Fibroblast of lung (primary cell): ENCODE measurements around the gene KMT2A. TPM values are rescaled to one million over a fixed set of nuclear protein-coding genes. Genes with fewer than 3 reads are reported as not detected.

Source experiments
- DNase-seq, 2 donors: peaks; one replicate each; pipeline versions ENCODE4 v3.0.0 to v3.0.0-alpha.2; 2010; ENCODE audit warnings: low read depth in 2 of 2
- H2AFZ ChIP-seq: 2 replicates; pipeline ENCODE4 v1.5.1; 2012; ENCODE audit warnings: low read length, control low read depth, inconsistent platforms
- H3K27ac ChIP-seq: 2 replicates; pipeline ENCODE4 v1.5.1; 2011; ENCODE audit warnings: low read length, control low read depth; ENCODE audit not compliant: insufficient read depth
- H3K27me3 ChIP-seq: 2 replicates; pipeline ENCODE4 v1.5.1; 2011; ENCODE audit warnings: mild to moderate bottlenecking, low read length; ENCODE audit not compliant: control insufficient read depth, insufficient read depth
- H3K36me3 ChIP-seq: 2 replicates; pipeline ENCODE4 v1.5.1; 2011; ENCODE audit warnings: low read length; ENCODE audit not compliant: control insufficient read depth, insufficient read depth
- H3K4me1 ChIP-seq: 2 replicates; pipeline ENCODE4 v1.5.1; 2011; ENCODE audit warnings: low read length; ENCODE audit not compliant: control insufficient read depth, insufficient read depth; ENCODE audit errors: extremely low read depth
- H3K4me2 ChIP-seq: 2 replicates; pipeline ENCODE4 v1.5.1; 2011; ENCODE audit warnings: low read length, control low read depth; ENCODE audit not compliant: insufficient read depth; ENCODE audit errors: extremely low read depth
- H3K4me3 ChIP-seq, 4 experiments: fragments of 200-600 bp in 1 of 4; sonication (generic) in 1 of 4; replicated peaks in 1 of 4; 2 replicates each; pipeline ENCODE4 v1.5.1; 2011 to 2016; ENCODE audit warnings: low read length in 4 of 4, low read depth in 3 of 4, mild to moderate bottlenecking in 3 of 4, control low read depth in 2 of 4, inconsistent platforms in 1 of 4, mixed read lengths in 1 of 4; ENCODE audit not compliant: insufficient read depth in 1 of 4; ENCODE audit errors: control extremely low read depth in 1 of 4
- H3K79me2 ChIP-seq: 2 replicates; pipeline ENCODE4 v1.5.1; 2012; ENCODE audit warnings: mild to moderate bottlenecking, low read length, inconsistent platforms; ENCODE audit not compliant: control insufficient read depth, insufficient read depth
- H3K9ac ChIP-seq: 2 replicates; pipeline ENCODE4 v1.5.1; 2011; ENCODE audit warnings: mild to moderate bottlenecking, low read length, control low read depth; ENCODE audit not compliant: insufficient read depth
- H3K9me3 ChIP-seq: 2 replicates; pipeline ENCODE4 v1.5.1; 2012; ENCODE audit warnings: low read depth, low read length; ENCODE audit not compliant: control insufficient read depth, insufficient read depth
- H4K20me1 ChIP-seq: 2 replicates; pipeline ENCODE4 v1.5.1; 2011; ENCODE audit warnings: low read length; ENCODE audit not compliant: control insufficient read depth, insufficient read depth; ENCODE audit errors: extremely low read depth
- EZH2 ChIP-seq: IDR thresholded peaks from 2 replicates; pipeline ENCODE4 v1.5.1; 2012; ENCODE audit warnings: low read length, control low read depth, mild to moderate bottlenecking; ENCODE audit errors: missing control alignments
- polyA plus RNA-seq, 2 donors: library from polyadenylated mRNA; depleted of rRNA in 1 of 2; stranded (reverse) in 1 of 2; unstranded in 1 of 2; fragments of >200 nt; gene quantifications; 2 replicates each; pipeline ENCODE4 v1.2.1, GENCODE V29; 2011 to 2012; ENCODE audit warnings: missing spikeins in 1 of 2
- total RNA-seq: library from RNA; depleted of rRNA; stranded (reverse); fragments of >200 nt; gene quantifications from 2 replicates; pipeline ENCODE4 v1.2.1, GENCODE V29; 2014
- TF ChIP-seq, protein P1 (sequence below), 2 donors: IDR thresholded peaks in 1 of 2; conservative IDR thresholded peaks in 1 of 2; 1 replicate in 1 of 2; 2 replicates in 1 of 2; pipeline ENCODE4 v1.5.1; 2011 to 2012; ENCODE audit warnings: low read length in 2 of 2, control low read depth in 1 of 2, inconsistent platforms in 1 of 2, low read depth in 1 of 2, mild to moderate bottlenecking in 1 of 2

Gene KMT2A
- total and polyA plus RNA-seq, 2 donors (not counting 1 experiment from before 2014, with no cell fraction given): 17.1 to 33.4 TPM

DNA sequence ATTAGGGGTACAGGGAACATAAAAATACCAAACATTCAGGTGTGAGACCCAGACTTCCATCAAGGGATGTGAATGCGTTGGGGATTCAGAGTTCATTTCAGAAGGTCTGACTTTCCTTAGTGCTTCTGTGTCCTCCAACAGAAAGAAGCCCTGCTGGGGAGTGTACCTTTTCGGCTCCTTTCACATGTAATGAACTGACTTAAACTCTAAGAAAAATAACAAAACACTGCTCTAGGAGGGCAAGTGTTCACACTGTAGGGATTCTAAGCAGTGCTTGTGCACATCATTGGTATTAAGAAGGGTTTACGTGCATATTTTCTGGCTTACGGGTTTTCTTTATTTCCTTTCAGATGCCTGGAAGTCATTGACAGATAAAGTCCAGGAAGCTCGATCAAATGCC is 75.3 kb downstream of the KMT2A start:
- no peaks in the 10 kb centered on the region for H3K9me3 ChIP-seq
- H3K4me1 ChIP-seq: no peaks in the 10 kb centered on the region
- no peak for DNase-seq
- H3K9ac ChIP-seq: no peak overlapping the region
- no peak overlapping the region for H3K27ac ChIP-seq
- peaks cover 12% of the 10 kb centered on the region for H3K36me3 ChIP-seq
- no peak overlapping the region for H2AFZ ChIP-seq
- no peak overlapping the region for H3K4me3 ChIP-seq
- TF ChIP-seq EZH2: no peak
- TF ChIP-seq, protein P1, sequence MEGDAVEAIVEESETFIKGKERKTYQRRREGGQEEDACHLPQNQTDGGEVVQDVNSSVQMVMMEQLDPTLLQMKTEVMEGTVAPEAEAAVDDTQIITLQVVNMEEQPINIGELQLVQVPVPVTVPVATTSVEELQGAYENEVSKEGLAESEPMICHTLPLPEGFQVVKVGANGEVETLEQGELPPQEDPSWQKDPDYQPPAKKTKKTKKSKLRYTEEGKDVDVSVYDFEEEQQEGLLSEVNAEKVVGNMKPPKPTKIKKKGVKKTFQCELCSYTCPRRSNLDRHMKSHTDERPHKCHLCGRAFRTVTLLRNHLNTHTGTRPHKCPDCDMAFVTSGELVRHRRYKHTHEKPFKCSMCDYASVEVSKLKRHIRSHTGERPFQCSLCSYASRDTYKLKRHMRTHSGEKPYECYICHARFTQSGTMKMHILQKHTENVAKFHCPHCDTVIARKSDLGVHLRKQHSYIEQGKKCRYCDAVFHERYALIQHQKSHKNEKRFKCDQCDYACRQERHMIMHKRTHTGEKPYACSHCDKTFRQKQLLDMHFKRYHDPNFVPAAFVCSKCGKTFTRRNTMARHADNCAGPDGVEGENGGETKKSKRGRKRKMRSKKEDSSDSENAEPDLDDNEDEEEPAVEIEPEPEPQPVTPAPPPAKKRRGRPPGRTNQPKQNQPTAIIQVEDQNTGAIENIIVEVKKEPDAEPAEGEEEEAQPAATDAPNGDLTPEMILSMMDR (conservative IDR thresholded peaks at IDR 0.05 in 1 of 2, IDR thresholded peaks at IDR 0.05 in 1 of 2; ENCODE audit: low read depth in 1 of 2, low read length in 2 of 2): no peak
- no peaks in the 10 kb centered on the region for H3K79me2 ChIP-seq
- H3K27me3 ChIP-seq: no peaks in the 10 kb centered on the region
- H3K4me2 ChIP-seq: no peak overlapping the region
- no peaks in the 10 kb centered on the region for H4K20me1 ChIP-seq

DNA sequence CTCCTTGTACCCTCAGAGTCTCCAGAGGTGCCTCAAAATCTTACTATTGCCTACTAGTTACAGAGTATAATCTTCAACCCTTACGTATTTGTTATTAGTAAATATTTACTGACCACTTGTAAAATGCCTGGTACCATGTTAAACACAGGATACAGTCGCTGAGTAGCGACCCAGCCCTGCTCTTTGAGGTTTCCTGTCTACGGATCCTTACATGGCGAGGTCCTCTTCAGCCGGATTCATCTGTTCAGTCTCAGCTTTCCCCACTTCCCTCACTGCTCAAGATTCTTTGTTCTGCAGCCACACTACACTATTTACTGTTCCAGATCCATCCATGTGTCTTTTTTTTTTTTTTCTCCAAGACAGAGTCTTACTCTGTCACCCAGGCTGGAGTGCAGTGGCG is 77.8 kb downstream of the KMT2A start:
- H3K9me3 ChIP-seq: no peaks in the 10 kb centered on the region
- peaks cover 10% of the 10 kb centered on the region for H3K36me3 ChIP-seq
- no peaks in the 10 kb centered on the region for H3K79me2 ChIP-seq

DNA sequence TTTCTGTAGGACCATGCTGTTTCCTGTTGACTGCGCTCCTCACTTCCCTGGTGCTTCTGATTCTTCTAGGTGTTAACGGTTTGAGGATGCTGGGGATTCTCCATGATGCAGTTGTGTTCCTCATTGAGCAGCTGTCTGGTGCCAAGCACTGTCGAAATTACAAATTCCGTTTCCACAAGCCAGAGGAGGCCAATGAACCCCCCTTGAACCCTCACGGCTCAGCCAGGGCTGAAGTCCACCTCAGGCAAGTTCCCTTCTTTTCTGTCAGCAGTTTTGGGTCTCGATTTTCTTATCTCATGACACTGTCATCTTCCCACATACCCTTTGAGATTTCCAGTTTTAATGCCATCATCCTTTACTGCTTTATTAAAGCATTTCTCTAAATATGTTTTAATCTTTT is 83.3 kb downstream of the KMT2A start:
- H3K36me3 ChIP-seq: peaks cover 19% of the 10 kb centered on the region

More for the DNA sequence above, 77.8 kb downstream of the KMT2A start:
- H4K20me1 ChIP-seq: no peaks in the 10 kb centered on the region
- DNase-seq: no peak
- TF ChIP-seq EZH2: no peak
- TF ChIP-seq, protein P1 (conservative IDR thresholded peaks at IDR 0.05 in 1 of 2, IDR thresholded peaks at IDR 0.05 in 1 of 2; ENCODE audit: low read depth in 1 of 2, low read length in 2 of 2): no peak
- no peak overlapping the region for H3K9ac ChIP-seq
- H3K4me2 ChIP-seq: no peak overlapping the region
- no peak overlapping the region for H3K27ac ChIP-seq
- H3K4me1 ChIP-seq: no peaks in the 10 kb centered on the region
- no peak overlapping the region for H3K4me3 ChIP-seq
- no peaks in the 10 kb centered on the region for H3K27me3 ChIP-seq
- no peak overlapping the region for H2AFZ ChIP-seq

More for the DNA sequence above, 83.3 kb downstream of the KMT2A start:
- H3K27ac ChIP-seq: no peak overlapping the region
- H3K4me1 ChIP-seq: no peaks in the 10 kb centered on the region
- no peak overlapping the region for H3K4me3 ChIP-seq
- H3K9ac ChIP-seq: no peak overlapping the region
- H3K27me3 ChIP-seq: no peaks in the 10 kb centered on the region
- H2AFZ ChIP-seq: no peak overlapping the region
- DNase-seq: no peak
- H3K9me3 ChIP-seq: no peaks in the 10 kb centered on the region
- H4K20me1 ChIP-seq: no peaks in the 10 kb centered on the region
- TF ChIP-seq EZH2: no peak
- TF ChIP-seq, protein P1 (conservative IDR thresholded peaks at IDR 0.05 in 1 of 2, IDR thresholded peaks at IDR 0.05 in 1 of 2; ENCODE audit: low read depth in 1 of 2, low read length in 2 of 2): no peak
- H3K4me2 ChIP-seq: no peak overlapping the region
- no peaks in the 10 kb centered on the region for H3K79me2 ChIP-seq
